ENCODE measurements around the gene LGI1. TPM values are rescaled to one million over a fixed set of nuclear protein-coding genes. Genes with fewer than 3 reads are reported as not detected.

The LGI1 gene
- total RNA-seq, 1 experiment from 2014 or later = 1.2 TPM

DNA sequence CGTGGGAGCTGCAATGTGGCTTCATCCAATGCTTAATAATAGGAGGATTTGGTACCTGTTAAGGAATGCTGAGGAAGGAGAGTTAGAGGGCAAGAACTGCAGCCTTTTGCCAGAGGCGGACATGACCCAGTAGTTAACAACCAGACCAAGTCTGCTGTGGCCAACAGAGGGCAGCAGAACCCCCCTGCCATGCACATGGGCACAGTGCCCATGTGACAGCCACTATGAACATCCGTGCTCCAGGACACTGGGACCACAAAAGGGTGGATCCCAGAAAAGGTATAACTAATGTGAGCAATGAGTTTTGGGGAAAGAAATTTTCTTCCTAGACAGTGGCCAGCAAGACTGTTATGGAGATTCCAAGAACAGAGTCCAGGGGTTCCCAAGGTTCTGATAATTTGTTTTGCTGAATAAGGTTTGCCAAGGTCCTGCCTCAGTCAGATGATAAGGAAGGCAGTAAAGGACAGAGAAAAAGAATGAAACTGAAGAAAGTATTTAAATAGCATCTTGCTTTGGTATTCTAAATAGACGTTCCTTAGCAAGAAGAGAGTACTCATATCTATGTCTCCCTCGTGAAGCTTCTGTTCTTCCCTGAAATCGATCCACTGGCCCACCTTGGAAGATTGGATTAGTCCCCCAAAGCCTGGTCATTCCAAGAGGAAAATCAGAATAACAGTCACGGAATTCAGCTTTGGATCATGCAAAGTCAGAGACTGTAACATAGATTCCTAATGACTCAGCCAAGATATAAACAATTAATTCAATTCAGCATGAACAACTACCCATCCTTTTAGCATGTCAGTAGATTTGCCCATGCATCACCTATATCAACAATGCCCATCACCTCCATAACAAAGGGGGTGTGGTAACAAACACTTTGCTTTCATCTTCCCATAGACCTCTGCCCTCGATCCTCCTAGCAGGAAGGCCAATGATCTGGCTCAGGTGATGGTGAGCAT is 56.0 kb downstream of the LGI1 start:
- H3K4me3 Mint-ChIP-seq = no peak overlapping the region
- Histone ChIP-seq H3K27ac (ENCODE audit: insufficient read length, low read depth, low read length) (no peak overlapping the region), H2BK5ac (ENCODE audit: insufficient read length, low read length) (no peak overlapping the region), H3K4me2 (ENCODE audit: insufficient read depth, insufficient read length, low read length) (no peak overlapping the region), H2AK5ac (ENCODE audit: insufficient read length, low read length) (no peak overlapping the region), H2BK20ac (ENCODE audit: low read depth, low read length, poor library complexity, severe bottlenecking) (no peak overlapping the region), H3K18ac (ENCODE audit: insufficient read length, low read depth, low read length) (no peak overlapping the region), H2BK12ac (ENCODE audit: insufficient read length, low read depth, low read length) (no peak overlapping the region), H3K9me3 (ENCODE audit: control insufficient read depth, low read depth, low read length) (no peaks in the 10 kb centered on the region), H3K4me1 (ENCODE audit: insufficient read depth, low read length) (no peaks in the 10 kb centered on the region; the same call in 1 of the 2 replicates), H4K8ac (replicated peaks; ENCODE audit: insufficient read length, low read depth, low read length) (no peak overlapping the region), H3K23me2 (ENCODE audit: insufficient read length, low read depth, low read length, poor library complexity, severe bottlenecking) (no peaks in the 10 kb centered on the region), H3K9ac (ENCODE audit: extremely low read depth, insufficient read length, low read length) (no peak overlapping the region), H4K91ac (ENCODE audit: insufficient read length, low read depth, low read length) (no peak overlapping the region), H3K23ac (ENCODE audit: insufficient read length, low read depth, low read length) (no peak overlapping the region), H2BK15ac (ENCODE audit: low read depth, low read length) (no peak overlapping the region), H2BK120ac (ENCODE audit: low read depth, low read length, poor library complexity, severe bottlenecking) (no peak overlapping the region), H3K14ac (ENCODE audit: insufficient read depth, low read length) (no peak overlapping the region), H3K27me3 (ENCODE audit: insufficient read depth, low read length) (no peaks in the 10 kb centered on the region), H3K79me2 (ENCODE audit: insufficient read depth, low read length) (no peaks in the 10 kb centered on the region), H3K79me1 (ENCODE audit: insufficient read depth, low read depth, low read length, poor library complexity, severe bottlenecking) (no peaks in the 10 kb centered on the region), H3K4ac (ENCODE audit: low read depth, low read length) (no peak overlapping the region), H3K56ac (ENCODE audit: insufficient read length, low read depth, low read length) (no peak overlapping the region), H4K20me1 (ENCODE audit: control insufficient read depth, insufficient read depth, insufficient read length) (no peaks in the 10 kb centered on the region), H2AFZ (ENCODE audit: low read length) (no peak overlapping the region), H3T11ph (ENCODE audit: low read length) (no peak overlapping the region), H4K5ac (ENCODE audit: insufficient read length, low read depth, low read length) (no peak overlapping the region)
- peak; percentile 87 for TF ChIP-seq CTCF (conservative IDR thresholded peaks at IDR 0.05)
- peaks cover 31% of the 10 kb centered on the region for H3K27me3 Mint-ChIP-seq (ENCODE audit: low read depth)
- H3K4me1 Mint-ChIP-seq = peaks cover 22 to 28% of the 10 kb centered on the region in 2 experiments
- H3K9me3 Mint-ChIP-seq = no peaks in the 10 kb centered on the region
- no peak overlapping the region for H3K27ac Mint-ChIP-seq
- peak; percentile 72 for DNase-seq
- no CpG with 5 or more reads among the region's 8 CpGs for WGBS (ENCODE audit: extremely low coverage, insufficient read length, low lambda C conversion rate)
- no peaks in the 10 kb centered on the region for H3K36me3 Mint-ChIP-seq (ENCODE audit: insufficient read depth in 1 of 3, low read depth in 3 of 3)
